Heart right ventricle (tissue), 16 donors: ENCODE data around the gene UBE3A. TPM values are rescaled to one million over a fixed set of nuclear protein-coding genes. Genes with fewer than 3 reads are reported as not detected.
A peak's percentile ranks its signal among the peaks of the same experiment; 100 is the strongest.

Experiments used
- ATAC-seq, 8 donors: fragments of 200-7000 bp; cut with Tn5 transposase; one replicate each; pipeline ENCODE4 v1.9.1; 2020; ENCODE audit warnings: mild to moderate bottlenecking in 8 of 8, moderate library complexity in 8 of 8, moderate number of reproducible peaks in 1 of 8
- DNase-seq, 2 donors: peaks; one replicate each; pipeline ENCODE4 v3.0.0-alpha.2; 2020
- H3K27ac ChIP-seq, 10 donors: fragments of 200-600 bp; sonication (generic) in 2 of 10; one replicate each; pipeline versions ENCODE4 v1.5.0 to v1.8.0; 2020 to 2022; ENCODE audit warnings: mild to moderate bottlenecking in 3 of 10
- H3K27me3 ChIP-seq, 7 donors: fragments of 200-600 bp; one replicate each; pipeline ENCODE4 v1.8.0; 2021 to 2022; ENCODE audit warnings: mild to moderate bottlenecking in 2 of 7
- H3K36me3 ChIP-seq, 9 donors: fragments of 200-600 bp; sonication (generic) in 1 of 9; one replicate each; pipeline versions ENCODE4 v1.5.0 to v1.8.0; 2020 to 2022; ENCODE audit warnings: mild to moderate bottlenecking in 2 of 9
- H3K4me1 ChIP-seq, 9 donors: fragments of 200-600 bp; sonication (generic) in 1 of 9; one replicate each; pipeline versions ENCODE4 v1.5.0 to v1.8.0; 2020 to 2022; ENCODE audit warnings: mild to moderate bottlenecking in 4 of 9
- H3K4me3 ChIP-seq, 10 donors: fragments of 200-600 bp; sonication (generic) in 2 of 10; one replicate each; pipeline versions ENCODE4 v1.5.0 to v1.8.0; 2020 to 2022; ENCODE audit warnings: mild to moderate bottlenecking in 7 of 10, moderate library complexity in 2 of 10
- H3K9me3 ChIP-seq, 11 donors: fragments of 200-600 bp in 10 of 11; sonication (generic) in 2 of 11; one replicate each; pipeline versions ENCODE4 v1.5.0 to v1.8.0; 2013 to 2022; ENCODE audit warnings: mild to moderate bottlenecking in 2 of 11, control low read depth in 1 of 11, moderate library complexity in 1 of 11
- WGBS, 2 donors: extraction: QIAGEN DNeasy Blood & Tissue Kit; methylation state at CpG; one replicate each; pipeline ENCODE4 v1.1.7; 2013; ENCODE audit warnings: inconsistent platforms in 1 of 2; 5-methylcytosine and 5-hydroxymethylcytosine counted together
- intact Hi-C, 10 donors: fragments of 100-400 bp; cut with DNase I; formaldehyde crosslinking; loops; one replicate each; pipeline versions ENCODE4 v1.11.1 to v1.14.2; 2022
- polyA plus RNA-seq, 2 donors: library from polyadenylated mRNA; stranded (reverse); fragments of 200-250 nt; gene quantifications; one replicate each; pipeline ENCODE4 v1.2.3, GENCODE V29; 2013
- total RNA-seq, 10 donors: library from RNA; stranded (reverse); fragmentation: NEBNext Ultra II Directional in 3 of 10; extraction: Animal tissue kit (Norgen Biotek cat#: 25700) in 3 of 10; gene quantifications; one replicate each; pipeline versions ENCODE4 v1.2.1 to v1.2.4, GENCODE V29; 2021 to 2023
- TF ChIP-seq, protein P1 (sequence below), 9 donors: fragments of 200-600 bp; sonication (generic) in 2 of 9; IDR thresholded peaks; one replicate each; pipeline versions ENCODE4 v1.5.0 to v1.8.0; 2021 to 2022; ENCODE audit warnings: antibody characterized with exemption in 9 of 9, mild to moderate bottlenecking in 5 of 9, moderate library complexity in 1 of 9
- donor health status: Arrhythmogenic right ventricular cardiomyopathy.
- donor health status: ischemic (EF 13 %, LVEDD 7.1; RV severe dilation, severe dysfunction).
- donor health status: healthy with polysubstance abuse.
- donor health status: DM: no; HTN: yes; CAD: no.
- donor health status: DM: no; HTN: no; CAD: no.
- donor health status: ischemic (EF 25% LVEDD 6.9; RV normal size, moderate dysfunction).
- donor health status: ischemic (EF 25% LVEDD 5.7; RV mildly dilated, moderate dysfunction).
- donor health status: healthy.
- donor health status: DM: yes; HTN: yes; CAD: no.
- donor health status: Ischemic cardiomyopathy.
- donor health status: ischemic (EF 35%, LVEDD 5.7; RV mildly dilated, moderate dysfunction).
- donor health status: nonischemic (EF 11% LVEDD 7.7; RV severe dilation, severe dysfunction).
- donor health status: DM: yes; HTN: yes; CAD: no.
- donor health status: PGD.
- donor health status: ischemic (EF 29% LVEDD 5.4; RV normal size, mild dysfunction).
- donor health status: nonischemic (EF 23%, LVEDD 6.1; RV moderate dilation, normal function).

Gene UBE3A
- total and polyA plus RNA-seq, 12 donors = 24.2 to 146 (median 108) TPM

DNA sequence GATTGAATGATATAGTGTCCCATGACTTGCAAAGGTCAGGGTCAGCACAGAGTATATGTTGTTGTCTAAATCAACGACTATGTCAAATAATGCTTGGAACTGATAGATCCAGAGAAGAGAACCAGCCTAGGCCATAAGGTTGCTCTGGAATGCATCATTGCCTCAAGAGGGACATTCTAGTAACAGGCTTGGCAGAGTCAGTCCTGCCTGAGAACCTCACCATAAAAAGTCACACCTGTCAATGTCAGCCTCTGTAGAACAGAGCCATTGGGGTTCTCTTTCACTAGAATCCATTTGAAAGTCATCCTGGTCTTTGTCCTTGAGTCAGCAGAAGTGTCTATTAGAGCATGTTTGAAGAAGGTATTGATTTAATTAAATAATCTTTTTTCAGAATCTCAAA, 31.4 kb upstream of the UBE3A start:
- H3K27me3 ChIP-seq = no peaks in the 10 kb centered on the region
- DNase-seq (no peak), ATAC-seq (peak in 1 of 8 donors; percentile 36)
- H3K27ac ChIP-seq = no peak overlapping the region
- intact Hi-C loops = no loop called here
- no peaks in the 10 kb centered on the region for H3K36me3 ChIP-seq
- no peaks in the 10 kb centered on the region for H3K9me3 ChIP-seq
- WGBS, 2 donors = 69 to 81% methylated on average over 1 of the region's 1 CpG
- no peak overlapping the region for H3K4me3 ChIP-seq
- TF ChIP-seq, protein P1, sequence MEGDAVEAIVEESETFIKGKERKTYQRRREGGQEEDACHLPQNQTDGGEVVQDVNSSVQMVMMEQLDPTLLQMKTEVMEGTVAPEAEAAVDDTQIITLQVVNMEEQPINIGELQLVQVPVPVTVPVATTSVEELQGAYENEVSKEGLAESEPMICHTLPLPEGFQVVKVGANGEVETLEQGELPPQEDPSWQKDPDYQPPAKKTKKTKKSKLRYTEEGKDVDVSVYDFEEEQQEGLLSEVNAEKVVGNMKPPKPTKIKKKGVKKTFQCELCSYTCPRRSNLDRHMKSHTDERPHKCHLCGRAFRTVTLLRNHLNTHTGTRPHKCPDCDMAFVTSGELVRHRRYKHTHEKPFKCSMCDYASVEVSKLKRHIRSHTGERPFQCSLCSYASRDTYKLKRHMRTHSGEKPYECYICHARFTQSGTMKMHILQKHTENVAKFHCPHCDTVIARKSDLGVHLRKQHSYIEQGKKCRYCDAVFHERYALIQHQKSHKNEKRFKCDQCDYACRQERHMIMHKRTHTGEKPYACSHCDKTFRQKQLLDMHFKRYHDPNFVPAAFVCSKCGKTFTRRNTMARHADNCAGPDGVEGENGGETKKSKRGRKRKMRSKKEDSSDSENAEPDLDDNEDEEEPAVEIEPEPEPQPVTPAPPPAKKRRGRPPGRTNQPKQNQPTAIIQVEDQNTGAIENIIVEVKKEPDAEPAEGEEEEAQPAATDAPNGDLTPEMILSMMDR (IDR thresholded peaks at IDR 0.05) = no peak
- peaks cover 0 to 24% (median 6%) of the 10 kb centered on the region in 9 donors for H3K4me1 ChIP-seq

DNA sequence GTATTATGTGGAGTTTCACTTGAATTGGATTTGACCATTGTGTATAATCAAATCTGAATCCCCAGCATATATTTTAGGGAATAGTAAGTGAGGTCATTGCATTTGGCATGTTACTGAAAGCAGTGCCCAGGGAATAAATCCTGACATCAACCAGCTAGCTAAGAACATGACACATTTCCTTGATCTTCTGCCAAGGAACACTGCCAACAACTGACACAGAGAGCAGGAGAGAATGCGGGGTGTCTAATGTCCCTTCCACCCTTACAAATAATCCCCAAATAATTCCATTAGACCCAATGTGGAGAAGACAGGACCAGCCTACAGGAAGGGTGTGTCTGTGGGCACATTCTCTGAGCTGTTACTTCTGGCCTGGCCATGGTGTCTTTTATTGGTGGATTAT, 30.6 kb upstream of the UBE3A start:
- H3K27me3 ChIP-seq = no peaks in the 10 kb centered on the region
- DNase-seq = peak in 1 of 2 donors; percentile 74
- no peaks in the 10 kb centered on the region for H3K9me3 ChIP-seq
- H3K4me3 ChIP-seq = no peak overlapping the region
- intact Hi-C loops = no loop called here
- no peaks in the 10 kb centered on the region for H3K36me3 ChIP-seq
- TF ChIP-seq, protein P1 (IDR thresholded peaks at IDR 0.05) = no peak
- peaks cover 0 to 24% (median 6%) of the 10 kb centered on the region in 9 donors for H3K4me1 ChIP-seq
- 12% methylated on average over 1 of the region's 1 CpG for WGBS, 2 donors
- peak; percentile 73 to 94 (median 86) for ATAC-seq
- H3K27ac ChIP-seq = peak overlapping the region in 5 of 10 donors; percentile 40 to 51 (median 46)

DNA sequence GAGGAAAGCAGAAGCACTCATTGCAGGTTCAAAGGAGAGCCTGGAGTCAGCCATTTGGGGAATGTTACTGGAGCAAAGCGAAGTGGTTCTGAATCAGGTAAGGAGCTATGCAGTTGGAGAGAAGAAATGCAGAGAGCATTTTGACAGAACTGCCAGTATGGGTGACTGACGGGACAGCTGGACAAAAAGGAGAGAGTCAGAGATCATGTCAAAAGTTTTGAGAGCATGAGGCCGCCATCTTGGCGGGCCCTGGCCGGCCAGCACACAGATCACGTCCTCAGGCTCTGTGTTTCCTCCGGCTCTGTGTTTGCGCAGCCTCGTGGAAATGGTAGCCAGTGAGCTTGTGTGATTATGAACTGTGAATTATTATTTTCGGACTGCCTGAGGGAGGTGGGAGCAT, 29.8 kb upstream of the UBE3A start:
- ATAC-seq (no peak), DNase-seq (no peak)
- Histone ChIP-seq H3K9me3 (no peaks in the 10 kb centered on the region), H3K27me3 (no peaks in the 10 kb centered on the region), H3K27ac (peak overlapping the region in 5 of 10 donors; percentile 2 to 49 (median 42)), H3K4me3 (no peak overlapping the region), H3K36me3 (no peaks in the 10 kb centered on the region), H3K4me1 (peaks cover 0 to 24% (median 6%) of the 10 kb centered on the region in 9 donors)
- TF ChIP-seq, protein P1 (IDR thresholded peaks at IDR 0.05) = no peak
- intact Hi-C loops = no loop called here
- WGBS, 2 donors = 93 to 94% methylated on average over 10 of the region's 10 CpGs

GRCh38 chr15:25465835-25466234, 27.0 kb upstream of the UBE3A start:
- WGBS, 2 donors = 45 to 74% methylated on average over 1 of the region's 1 CpG
- H3K27me3 ChIP-seq = no peaks in the 10 kb centered on the region
- peak in 5 of 8 donors; percentile 52 to 78 (median 69) for ATAC-seq

More at GRCh38 chr15:25465835-25466234, 27.0 kb upstream of the UBE3A start:
- intact Hi-C loops = no loop called here
- peak; percentile 23 to 24 for DNase-seq
- Histone ChIP-seq H3K4me1 (peaks cover 0 to 24% (median 6%) of the 10 kb centered on the region in 9 donors), H3K27ac (no peak overlapping the region), H3K36me3 (no peaks in the 10 kb centered on the region), H3K4me3 (no peak overlapping the region), H3K9me3 (no peaks in the 10 kb centered on the region)
- TF ChIP-seq, protein P1 (IDR thresholded peaks at IDR 0.05) = no peak
